DND-41 (cell line): ENCODE results near the gene ELL2.

ENCODE experiments used
- CTCF ChIP-seq: IDR thresholded peaks from 2 replicates; pipeline ENCODE4 v1.5.1; 2012; ENCODE audit warnings: borderline replicate concordance, low read length, moderate library complexity, mild to moderate bottlenecking; ENCODE audit not compliant: poor library complexity, severe bottlenecking; ENCODE audit errors: extremely low read depth
- EZH2 ChIP-seq: IDR thresholded peaks from 3 replicates; pipeline ENCODE4 v1.6.1; 2012; ENCODE audit warnings: borderline replicate concordance, low read depth, mild to moderate bottlenecking, moderate library complexity, low read length, inconsistent platforms; ENCODE audit not compliant: severe bottlenecking

GRCh38 chr5:95938347-95938746, 23.3 kb downstream of the ELL2 start:
- TF ChIP-seq CTCF (no peak), EZH2 (no peak)
